Keratinocyte (primary cell): ENCODE measurements around the gene ASTN1. TPM values are rescaled to one million over a fixed set of nuclear protein-coding genes. Genes with fewer than 3 reads are reported as not detected.

ENCODE experiments used
- DNase-seq: peaks from one replicate; pipeline ENCODE4 v3.0.0-alpha.2; 2011; ENCODE audit warnings: low read depth, missing footprints, low spot score
- FAIRE-seq: peaks from 2 replicates; lab custom pipeline; 2011; peaks lifted over from hg19 to GRCh38; lab: Jason Lieb, UNC
- H2AFZ ChIP-seq: 2 replicates; pipeline ENCODE4 v1.6.0; 2012; ENCODE audit warnings: low read length, control low read depth, inconsistent platforms; ENCODE audit not compliant: control insufficient read depth
- H3K27ac ChIP-seq: 2 replicates; pipeline ENCODE4 v1.5.1; 2011; ENCODE audit warnings: low read length; ENCODE audit not compliant: control insufficient read depth, insufficient read depth
- H3K27me3 ChIP-seq: 3 replicates; pipeline ENCODE4 v1.6.0; 2011; ENCODE audit warnings: low read length; ENCODE audit not compliant: control insufficient read depth, insufficient read depth; ENCODE audit errors: extremely low read depth
- H3K36me3 ChIP-seq, 2 experiments: 2 replicates in 1 of 2; 3 replicates in 1 of 2; pipeline ENCODE4 v1.5.1; 2011; ENCODE audit warnings: low read length in 2 of 2, mild to moderate bottlenecking in 1 of 2; ENCODE audit not compliant: control insufficient read depth in 2 of 2, insufficient read depth in 2 of 2; ENCODE audit errors: extremely low read depth in 1 of 2
- H3K4me1 ChIP-seq: 3 replicates; pipeline ENCODE4 v1.5.1; 2011; ENCODE audit warnings: low read length; ENCODE audit not compliant: control insufficient read depth, insufficient read depth; ENCODE audit errors: extremely low read depth
- H3K4me2 ChIP-seq: 3 replicates; pipeline ENCODE4 v1.6.0; 2011; ENCODE audit warnings: low read depth, low read length; ENCODE audit not compliant: control insufficient read depth, insufficient read depth; ENCODE audit errors: extremely low read depth
- H3K4me3 ChIP-seq, 3 experiments: fragments of 200-600 bp in 1 of 3; sonication (generic) in 1 of 3; 2 replicates in 2 of 3; 3 replicates in 1 of 3; pipeline ENCODE4 v1.5.1; 2011 to 2016; ENCODE audit warnings: low read length in 3 of 3, mild to moderate bottlenecking in 3 of 3, control low read depth in 2 of 3, inconsistent platforms in 1 of 3, low read depth in 1 of 3, mixed read lengths in 1 of 3, mixed run types in 1 of 3, moderate library complexity in 1 of 3; ENCODE audit not compliant: control insufficient read depth in 2 of 3, insufficient read depth in 2 of 3; ENCODE audit errors: extremely low read depth in 1 of 3
- H3K79me2 ChIP-seq: 2 replicates; pipeline ENCODE4 v1.6.0; 2012; ENCODE audit warnings: low read length; ENCODE audit not compliant: control insufficient read depth, insufficient read depth
- H3K9ac ChIP-seq: 3 replicates; pipeline ENCODE4 v1.6.0; 2011; ENCODE audit warnings: low read length; ENCODE audit not compliant: control insufficient read depth, insufficient read depth; ENCODE audit errors: extremely low read depth
- H3K9me1 ChIP-seq: 3 replicates; pipeline ENCODE4 v1.6.0; 2011; ENCODE audit warnings: low read length; ENCODE audit not compliant: control insufficient read depth, insufficient read depth; ENCODE audit errors: extremely low read depth
- H3K9me3 ChIP-seq: 2 replicates; pipeline ENCODE4 v1.5.1; 2012; ENCODE audit warnings: low read depth, low read length; ENCODE audit not compliant: control insufficient read depth
- H4K20me1 ChIP-seq: 3 replicates; pipeline ENCODE4 v1.6.0; 2011; ENCODE audit warnings: low read length; ENCODE audit not compliant: control insufficient read depth, insufficient read depth; ENCODE audit errors: extremely low read depth
- CTCF ChIP-seq, 3 experiments: IDR thresholded peaks in 1 of 3; conservative IDR thresholded peaks in 1 of 3; optimal IDR thresholded peaks in 1 of 3; 2 replicates in 2 of 3; 3 replicates in 1 of 3; pipeline versions ENCODE3 to v1.5.1; 2011; ENCODE audit warnings: low read length in 3 of 3, mild to moderate bottlenecking in 3 of 3, moderate library complexity in 2 of 3, control low read depth in 1 of 3, inconsistent platforms in 1 of 3; ENCODE audit not compliant: insufficient read depth in 2 of 3; ENCODE audit errors: extremely low read depth in 1 of 3
- EZH2 ChIP-seq: IDR thresholded peaks from one replicate; pipeline ENCODE4 v1.6.1; 2012; ENCODE audit warnings: inconsistent platforms, mild to moderate bottlenecking, low read length, moderate library complexity
- dilution Hi-C: fragments of 300-500 bp; cut with MboI; formaldehyde crosslinking; loops from one replicate; pipeline ENCODE4 v1.7.0; 2020; ENCODE audit warnings: low sequenced_read_pairs; ENCODE audit not compliant: extremely low pct_ligation_motif_present
- polyA plus RNA-seq, 5 experiments: library from polyadenylated mRNA; depleted of rRNA in 3 of 5; stranded (reverse) in 3 of 5; stranded (forward) in 1 of 5; unstranded in 1 of 5; fragments of >200 nt; gene quantifications; 1 replicate in 1 of 5; 2 replicates in 3 of 5; 3 replicates in 1 of 5; pipeline versions ENCODE4 v1.2.1 to v1.2.3, GENCODE V29; 2011 to 2012; ENCODE audit warnings: missing spikeins in 2 of 5, low read depth in 1 of 5, low replicate concordance in 1 of 5
- small RNA-seq, 3 experiments: library from RNA; depleted of rRNA; stranded (forward); fragments of <200 nt; gene quantifications; one replicate each; pipeline ENCODE3, GENCODE V24; 2012; ENCODE audit warnings: low read depth in 3 of 3, low replicate concordance in 1 of 3; ENCODE audit not compliant: insufficient read length in 3 of 3

ASTN1 gene
- polyA plus RNA-seq, 1 donor (not counting 4 experiments of a cell fraction or from before 2014, with no cell fraction given): 0.08 TPM

GRCh38 chr1:176811511-176812288, 352.8 kb downstream of the ASTN1 start:
- H3K27me3 ChIP-seq: no peaks in the 10 kb centered on the region
- TF ChIP-seq CTCF (optimal IDR thresholded peaks at IDR 0.05 in 1 of 3, IDR thresholded peaks at IDR 0.05 in 1 of 3, conservative IDR thresholded peaks at IDR 0.05 in 1 of 3; ENCODE audit: extremely low read depth in 1 of 3, insufficient read depth in 2 of 3, low read length in 3 of 3): no peak
- no peak for TF ChIP-seq EZH2
- H3K9ac ChIP-seq: no peak overlapping the region
- H3K4me2 ChIP-seq: no peak overlapping the region
- dilution Hi-C loops: no loop called here
- no peaks in the 10 kb centered on the region for H3K79me2 ChIP-seq
- no peaks in the 10 kb centered on the region for H3K4me1 ChIP-seq
- FAIRE-seq (no peak), DNase-seq (no peak)
- no peaks in the 10 kb centered on the region for H3K36me3 ChIP-seq
- no peaks in the 10 kb centered on the region for H3K9me3 ChIP-seq
- no peaks in the 10 kb centered on the region for H3K9me1 ChIP-seq
- H3K4me3 ChIP-seq: no peak overlapping the region
- no peaks in the 10 kb centered on the region for H4K20me1 ChIP-seq
- H2AFZ ChIP-seq: no peak overlapping the region
- H3K27ac ChIP-seq: no peak overlapping the region

GRCh38 chr1:176809292-176809691, 355.2 kb downstream of the ASTN1 start:
- no peaks in the 10 kb centered on the region for H3K4me1 ChIP-seq
- H3K36me3 ChIP-seq: no peaks in the 10 kb centered on the region
- no peak overlapping the region for H2AFZ ChIP-seq
- dilution Hi-C loops: no loop called here
- no peaks in the 10 kb centered on the region for H3K27me3 ChIP-seq
- no peaks in the 10 kb centered on the region for H3K9me3 ChIP-seq
- H3K9ac ChIP-seq: no peak overlapping the region
- H3K27ac ChIP-seq: no peak overlapping the region
- H3K79me2 ChIP-seq: no peaks in the 10 kb centered on the region
- DNase-seq (no peak), FAIRE-seq (no peak)
- H4K20me1 ChIP-seq: no peaks in the 10 kb centered on the region
- H3K9me1 ChIP-seq: no peaks in the 10 kb centered on the region
- H3K4me3 ChIP-seq: no peak overlapping the region
- TF ChIP-seq EZH2: no peak
- no peak for TF ChIP-seq CTCF (optimal IDR thresholded peaks at IDR 0.05 in 1 of 3, IDR thresholded peaks at IDR 0.05 in 1 of 3, conservative IDR thresholded peaks at IDR 0.05 in 1 of 3; ENCODE audit: extremely low read depth in 1 of 3, insufficient read depth in 2 of 3, low read length in 3 of 3)
- H3K4me2 ChIP-seq: no peak overlapping the region

Small RNA genes lying within 50 kb of the gene (small RNA-seq; reads per million reads assigned to genes)
- 0 to 1.7 (median 0.25) reads per million in 3 experiments for gene MIR488

Other genes with a start within 250 kb of the ASTN1 start
- 0.05 TPM in 1 of 3 replicates, not detected in the others for gene BRINP2, start 6.2 kb upstream of the ASTN1 start, polyA plus RNA-seq